Hepatocyte (in vitro differentiated cells): Measurements from ENCODE around the gene RAPGEF5.

ENCODE experiments used
- CTCF ChIP-seq: fragments of 200-600 bp; sonication (generic); IDR thresholded peaks from 2 replicates; pipeline ENCODE4 v1.5.1; 2016; ENCODE audit warnings: antibody characterized with exemption, mild to moderate bottlenecking; ENCODE audit not compliant: poor library complexity
- EZH2 ChIP-seq: fragments of 200-600 bp; sonication (generic); IDR thresholded peaks from 2 replicates; pipeline ENCODE4 v1.6.1; 2016; ENCODE audit warnings: antibody characterized with exemption, mild to moderate bottlenecking, borderline replicate concordance

GRCh38 chr7:22269963-22270362 is 87.0 kb downstream of the RAPGEF5 start:
- TF ChIP-seq CTCF (no peak), EZH2 (no peak)
